ENCODE results near the gene TP53BP2. TPM values are rescaled to one million over a fixed set of nuclear protein-coding genes. Genes with fewer than 3 reads are reported as not detected.

TP53BP2 gene
- total RNA-seq, 4 donors from 2014 or later = 25.6 to 66.7 (median 50.8) TPM

DNA sequence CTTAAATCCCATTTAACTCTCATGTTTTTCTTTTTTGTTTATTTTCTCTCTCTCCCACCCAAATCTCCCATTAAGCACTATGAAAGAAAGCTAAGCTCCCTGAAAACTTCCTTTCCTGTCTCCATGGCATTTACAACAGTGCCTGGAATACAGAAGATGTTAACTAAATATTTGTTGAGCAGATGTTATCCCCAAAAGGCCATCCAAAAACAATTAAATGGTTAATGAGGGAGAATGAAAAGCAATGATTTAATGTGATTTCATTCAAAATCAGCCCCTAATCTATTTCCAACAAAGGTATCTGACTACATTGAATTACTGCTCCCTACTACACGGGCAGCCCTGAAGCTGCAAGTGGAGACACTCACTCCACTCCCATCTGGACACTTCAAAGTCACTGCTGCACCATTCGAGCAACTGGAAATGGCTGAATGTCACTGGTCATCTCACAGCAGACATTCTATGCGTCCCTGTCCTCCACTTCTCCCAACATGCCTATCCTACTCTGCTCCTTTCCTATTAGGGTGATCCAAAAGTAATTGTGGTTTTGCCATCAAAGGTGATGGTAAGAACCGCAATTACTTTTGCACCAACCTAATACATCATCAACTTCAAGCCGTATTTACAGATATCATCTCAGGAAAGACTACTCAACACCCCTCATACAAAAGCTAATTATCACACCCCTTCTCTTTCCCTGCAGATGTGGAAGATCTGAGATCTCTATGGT lies 7.5 kb downstream of the TP53BP2 start:
- TF ChIP-seq POLR2A (IDR thresholded peaks at IDR 0.05) = no peak
- TF ChIP-seq, protein P1, sequence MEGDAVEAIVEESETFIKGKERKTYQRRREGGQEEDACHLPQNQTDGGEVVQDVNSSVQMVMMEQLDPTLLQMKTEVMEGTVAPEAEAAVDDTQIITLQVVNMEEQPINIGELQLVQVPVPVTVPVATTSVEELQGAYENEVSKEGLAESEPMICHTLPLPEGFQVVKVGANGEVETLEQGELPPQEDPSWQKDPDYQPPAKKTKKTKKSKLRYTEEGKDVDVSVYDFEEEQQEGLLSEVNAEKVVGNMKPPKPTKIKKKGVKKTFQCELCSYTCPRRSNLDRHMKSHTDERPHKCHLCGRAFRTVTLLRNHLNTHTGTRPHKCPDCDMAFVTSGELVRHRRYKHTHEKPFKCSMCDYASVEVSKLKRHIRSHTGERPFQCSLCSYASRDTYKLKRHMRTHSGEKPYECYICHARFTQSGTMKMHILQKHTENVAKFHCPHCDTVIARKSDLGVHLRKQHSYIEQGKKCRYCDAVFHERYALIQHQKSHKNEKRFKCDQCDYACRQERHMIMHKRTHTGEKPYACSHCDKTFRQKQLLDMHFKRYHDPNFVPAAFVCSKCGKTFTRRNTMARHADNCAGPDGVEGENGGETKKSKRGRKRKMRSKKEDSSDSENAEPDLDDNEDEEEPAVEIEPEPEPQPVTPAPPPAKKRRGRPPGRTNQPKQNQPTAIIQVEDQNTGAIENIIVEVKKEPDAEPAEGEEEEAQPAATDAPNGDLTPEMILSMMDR (IDR thresholded peaks at IDR 0.05) = no peak
- Histone ChIP-seq H3K4me1 (peaks cover 0 to 7% of the 10 kb centered on the region in 2 donors), H3K9me3 (no peaks in the 10 kb centered on the region), H3K4me3 (no peak overlapping the region), H3K27me3 (no peaks in the 10 kb centered on the region), H3K27ac (no peak overlapping the region), H3K36me3 (no peaks in the 10 kb centered on the region)
- DNase-seq = no peak
- intact Hi-C loops (cut with DNase I; ENCODE audit: low total_unique reads) = no loop called here

DNA sequence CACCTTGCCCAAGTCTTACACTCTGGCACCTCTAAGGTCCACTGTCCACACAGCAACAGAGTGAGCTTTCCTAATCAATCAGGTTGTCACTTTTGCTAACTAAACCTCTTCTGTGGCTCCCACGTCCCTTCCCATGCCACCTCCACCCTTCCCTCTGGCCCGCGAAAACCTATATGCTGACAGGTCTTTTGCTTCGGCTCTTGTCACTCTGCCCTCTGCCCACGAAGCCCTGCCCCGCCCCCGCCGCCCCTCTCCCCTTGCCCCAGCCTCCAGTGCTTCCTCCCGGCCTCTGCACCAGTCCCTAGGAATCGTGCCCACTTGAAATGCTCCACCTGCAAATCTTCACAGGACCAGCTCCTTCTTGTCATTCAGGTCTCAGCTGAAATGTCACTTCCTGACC lies 8.1 kb downstream of the TP53BP2 start:
- Histone ChIP-seq H3K27ac (no peak overlapping the region), H3K36me3 (no peaks in the 10 kb centered on the region), H3K27me3 (no peaks in the 10 kb centered on the region), H3K4me1 (peaks cover 0 to 8% of the 10 kb centered on the region in 2 donors), H3K4me3 (no peak overlapping the region), H3K9me3 (no peaks in the 10 kb centered on the region)
- DNase-seq = no peak
- intact Hi-C loops (cut with DNase I; ENCODE audit: low total_unique reads) = no loop called here
- no peak for TF ChIP-seq POLR2A (IDR thresholded peaks at IDR 0.05)
- TF ChIP-seq, protein P1 (IDR thresholded peaks at IDR 0.05) = no peak

DNA sequence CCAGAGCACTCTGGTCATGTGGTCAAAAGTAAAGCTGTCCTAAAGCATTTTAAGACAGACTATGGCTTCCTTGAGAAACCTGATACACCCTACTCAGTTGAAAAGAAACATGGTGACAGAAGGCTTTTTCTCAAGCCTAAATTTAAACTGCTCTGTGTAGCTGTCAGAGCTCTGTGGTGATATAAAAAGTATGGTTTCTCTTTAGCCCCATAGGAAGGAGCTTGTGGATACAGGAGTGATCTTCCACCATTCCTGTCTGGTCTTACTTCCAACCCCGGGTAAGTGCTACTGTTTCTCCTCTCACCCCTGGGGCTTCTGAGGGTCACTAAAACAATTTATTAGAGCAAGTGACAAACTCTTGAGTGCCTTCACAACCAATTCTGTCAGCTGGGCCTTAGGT lies 8.5 kb downstream of the TP53BP2 start:
- Histone ChIP-seq H3K27ac (no peak overlapping the region), H3K9me3 (no peaks in the 10 kb centered on the region), H3K4me1 (peaks cover 0 to 11% of the 10 kb centered on the region in 2 donors), H3K27me3 (no peaks in the 10 kb centered on the region), H3K36me3 (no peaks in the 10 kb centered on the region), H3K4me3 (no peak overlapping the region)
- no peak for DNase-seq
- intact Hi-C loops (cut with DNase I; ENCODE audit: low total_unique reads) = no loop called here
- TF ChIP-seq, protein P1 (IDR thresholded peaks at IDR 0.05) = no peak
- no peak for TF ChIP-seq POLR2A (IDR thresholded peaks at IDR 0.05)

DNA sequence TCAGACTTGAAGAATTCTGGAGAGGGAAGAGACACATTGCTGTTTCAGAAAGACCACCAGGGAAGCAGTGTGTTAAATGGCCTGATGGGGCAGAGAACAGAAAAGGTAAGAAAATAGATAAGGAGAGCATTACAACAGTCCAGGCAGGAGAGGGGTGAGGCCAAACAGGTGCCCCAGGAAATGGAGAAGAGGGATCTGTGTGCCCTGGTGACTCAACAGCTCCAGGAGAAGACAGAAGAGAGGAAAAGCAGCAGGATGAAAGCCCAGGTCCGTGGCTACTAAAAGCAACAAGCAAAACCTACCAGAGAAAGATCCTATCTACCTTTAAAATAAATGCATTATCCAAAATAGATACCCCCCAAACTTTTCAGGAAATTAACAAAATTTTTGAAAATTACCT lies 9.2 kb downstream of the TP53BP2 start:
- peaks cover 6 to 11% of the 10 kb centered on the region in 2 donors for H3K4me1 ChIP-seq
- H3K36me3 ChIP-seq = no peaks in the 10 kb centered on the region
- DNase-seq = no peak
- TF ChIP-seq, protein P1 (IDR thresholded peaks at IDR 0.05) = no peak
- TF ChIP-seq POLR2A (IDR thresholded peaks at IDR 0.05) = no peak
- no peak overlapping the region for H3K4me3 ChIP-seq
- no peaks in the 10 kb centered on the region for H3K9me3 ChIP-seq
- intact Hi-C loops (cut with DNase I; ENCODE audit: low total_unique reads) = no loop called here
- H3K27me3 ChIP-seq = no peaks in the 10 kb centered on the region
- no peak overlapping the region for H3K27ac ChIP-seq

DNA sequence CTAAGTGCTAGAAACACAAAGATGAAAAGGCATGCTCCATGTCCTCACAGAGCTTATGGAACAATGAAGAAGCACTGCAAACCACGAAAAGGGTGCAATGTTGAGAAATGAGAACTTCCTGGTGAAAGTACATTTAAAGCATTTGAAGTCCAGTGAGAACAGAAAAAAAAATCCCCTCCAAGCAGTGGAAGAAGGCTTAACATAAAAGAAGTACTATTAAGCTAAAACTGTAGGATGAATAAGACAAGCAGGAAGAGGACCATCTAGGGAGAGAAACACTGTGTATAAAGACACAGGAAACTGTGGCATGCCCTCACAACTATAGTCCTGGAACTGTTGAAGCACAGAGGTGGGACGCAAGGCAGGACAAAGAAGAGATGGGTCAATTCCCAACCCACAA lies 10.0 kb downstream of the TP53BP2 start:
- H3K27ac ChIP-seq = peak overlapping the region; percentile 18 to 64

More for the DNA sequence above, 10.0 kb downstream of the TP53BP2 start:
- no peaks in the 10 kb centered on the region for H3K36me3 ChIP-seq
- DNase-seq = no peak
- no peaks in the 10 kb centered on the region for H3K9me3 ChIP-seq
- peaks cover 8 to 11% of the 10 kb centered on the region in 2 donors for H3K4me1 ChIP-seq
- intact Hi-C loops (cut with DNase I; ENCODE audit: low total_unique reads) = no loop called here
- TF ChIP-seq, protein P1 (IDR thresholded peaks at IDR 0.05) = no peak
- TF ChIP-seq POLR2A (IDR thresholded peaks at IDR 0.05) = no peak
- H3K27me3 ChIP-seq = no peaks in the 10 kb centered on the region
- H3K4me3 ChIP-seq = no peak overlapping the region

All from uterus (tissue), 4 donors.